ENCODE measurements around the gene IQGAP2.

IQGAP2 gene

GRCh38 chr5:76690704-76691466 lies 287.8 kb downstream of the IQGAP2 start:
- no peak for DNase-seq (ENCODE audit: low spot score)

- DNase-seq (ENCODE audit: low spot score) = no peak
These were observed 288.6 kb downstream of the IQGAP2 start for GRCh38 chr5:76691467-76692273.

GRCh38 chr5:76692274-76692540 lies 289.1 kb downstream of the IQGAP2 start:
- DNase-seq (ENCODE audit: low spot score) = no peak

- no peak for DNase-seq (ENCODE audit: low spot score)
These were observed 289.6 kb downstream of the IQGAP2 start for GRCh38 chr5:76692651-76693050.

DNA sequence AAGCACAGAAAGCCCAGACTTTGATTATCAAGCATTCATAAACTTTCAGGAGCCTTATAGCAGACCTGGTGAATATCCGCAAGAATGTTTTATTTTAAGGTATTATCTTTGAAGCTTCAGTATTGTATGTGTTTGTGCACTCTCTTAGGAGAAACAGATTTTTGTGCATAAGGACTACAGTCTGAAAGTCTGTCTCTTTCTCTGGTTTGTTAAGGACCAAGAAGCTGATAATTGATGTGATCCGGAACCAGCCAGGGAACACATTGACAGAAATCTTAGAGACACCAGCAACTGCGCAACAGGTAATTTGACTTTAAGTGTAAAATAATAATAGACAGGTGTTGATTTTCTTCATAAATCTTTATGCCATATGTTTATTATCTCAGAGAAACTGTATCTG lies 290.1 kb downstream of the IQGAP2 start:
- DNase-seq (ENCODE audit: low spot score) = no peak

DNA sequence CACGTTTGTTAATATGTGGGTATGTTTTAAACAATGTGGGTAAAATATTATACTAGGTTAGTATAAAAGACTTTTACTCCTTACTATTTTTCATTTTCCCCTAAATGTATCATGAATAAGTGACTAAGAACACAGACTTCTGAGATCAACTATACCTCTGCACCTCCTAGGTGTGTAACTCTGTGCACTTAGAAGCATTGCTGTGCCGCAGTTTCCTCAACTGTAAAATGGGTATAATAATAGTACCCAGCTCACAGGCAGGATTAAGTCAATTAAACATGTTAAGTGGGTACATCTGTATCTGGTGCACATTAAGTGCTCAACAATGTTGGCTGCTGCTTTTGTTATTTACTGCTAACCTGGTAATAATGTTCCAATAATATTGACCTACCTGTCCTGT lies 291.2 kb downstream of the IQGAP2 start:
- no peak for DNase-seq (ENCODE audit: low spot score)

DNA sequence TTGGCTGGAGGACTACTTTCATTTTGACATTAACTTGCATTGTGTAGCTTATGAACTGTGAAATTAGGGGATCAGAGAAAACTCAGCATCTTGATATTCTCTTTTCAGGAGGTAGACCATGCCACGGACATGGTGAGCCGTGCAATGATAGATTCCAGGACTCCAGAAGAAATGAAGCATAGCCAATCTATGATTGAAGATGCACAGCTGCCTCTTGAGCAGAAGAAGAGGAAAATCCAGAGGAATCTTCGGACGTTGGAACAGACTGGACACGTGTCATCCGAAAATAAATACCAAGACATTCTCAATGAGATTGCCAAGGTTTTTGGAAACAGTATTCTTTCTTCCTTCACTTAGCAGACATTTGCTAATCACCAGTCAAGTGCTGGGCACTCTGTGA lies 292.3 kb downstream of the IQGAP2 start:
- no peak for DNase-seq (ENCODE audit: low spot score)

- no peak for DNase-seq (ENCODE audit: low spot score)
These were observed 293.2 kb downstream of the IQGAP2 start for GRCh38 chr5:76696251-76696650.

- no peak for DNase-seq (ENCODE audit: low spot score)
These were observed 294.6 kb downstream of the IQGAP2 start for GRCh38 chr5:76697670-76698069.

- DNase-seq (ENCODE audit: low spot score) = no peak
These were observed 297.5 kb downstream of the IQGAP2 start for GRCh38 chr5:76700571-76700970.

DNA sequence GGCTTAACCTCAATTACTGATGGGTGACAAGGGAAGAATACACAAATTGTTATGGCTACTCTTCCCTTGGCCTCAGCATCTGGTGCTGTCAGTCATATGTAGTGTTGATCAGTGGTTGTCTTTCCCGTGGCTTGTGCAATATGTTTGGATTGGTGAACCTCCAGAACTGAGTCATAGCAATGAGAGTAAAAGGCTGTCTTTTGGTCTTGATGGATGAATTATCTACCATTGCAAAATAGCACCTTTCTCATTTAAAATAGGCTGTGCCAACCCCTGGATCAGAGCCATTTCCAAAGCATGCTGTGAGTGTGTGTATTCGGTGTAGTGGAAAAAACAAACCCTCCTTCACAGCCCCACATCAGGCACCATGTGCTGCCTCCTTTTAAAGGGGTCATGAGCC lies 298.2 kb downstream of the IQGAP2 start:
- DNase-seq (ENCODE audit: low spot score) = no peak

DNA sequence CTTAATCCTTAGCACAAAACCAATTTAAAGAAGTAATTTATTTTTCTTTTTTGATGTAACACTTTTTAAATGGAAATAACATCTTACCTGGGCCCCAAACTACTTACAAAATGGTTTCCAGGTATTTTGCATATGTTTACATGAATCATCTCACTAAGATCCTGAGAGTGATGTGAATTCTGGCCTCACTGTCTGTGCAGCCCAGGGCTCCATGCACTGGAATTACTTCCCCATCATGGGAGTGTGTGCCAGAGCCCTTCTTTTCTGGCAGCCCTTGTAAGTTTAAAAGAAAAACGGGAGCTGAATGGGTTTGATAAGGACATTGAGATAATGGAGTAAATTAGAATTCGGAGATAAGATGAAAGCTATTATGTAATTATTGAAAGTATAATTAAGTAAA lies 300.6 kb downstream of the IQGAP2 start:
- DNase-seq (ENCODE audit: low spot score) = no peak

DNA sequence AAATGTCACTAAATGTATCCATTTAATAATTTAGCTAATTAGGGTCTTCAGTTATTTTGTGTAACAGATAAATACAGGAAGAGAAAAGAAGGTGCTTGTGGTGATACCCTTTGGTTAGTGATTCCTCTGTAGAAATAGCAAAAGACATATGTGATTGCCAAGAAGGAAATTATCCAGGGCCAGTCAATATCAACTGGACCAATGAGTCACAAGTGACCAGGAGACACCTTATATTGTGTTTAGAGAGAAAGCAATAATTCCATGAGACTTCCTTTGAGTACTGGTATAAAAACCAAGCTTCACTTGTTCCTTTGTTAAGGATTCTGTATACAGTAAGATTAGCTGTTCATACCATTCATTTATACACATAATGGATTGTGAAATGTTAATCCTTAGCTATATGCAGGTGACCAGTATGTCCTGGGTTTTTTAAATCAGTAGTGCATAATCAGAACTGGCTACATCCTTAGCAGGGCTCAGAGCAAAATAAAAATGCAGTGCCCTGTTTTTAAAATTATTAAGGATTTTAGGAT lies 301.1 kb downstream of the IQGAP2 start:
- DNase-seq (ENCODE audit: low spot score) = no peak

DNA sequence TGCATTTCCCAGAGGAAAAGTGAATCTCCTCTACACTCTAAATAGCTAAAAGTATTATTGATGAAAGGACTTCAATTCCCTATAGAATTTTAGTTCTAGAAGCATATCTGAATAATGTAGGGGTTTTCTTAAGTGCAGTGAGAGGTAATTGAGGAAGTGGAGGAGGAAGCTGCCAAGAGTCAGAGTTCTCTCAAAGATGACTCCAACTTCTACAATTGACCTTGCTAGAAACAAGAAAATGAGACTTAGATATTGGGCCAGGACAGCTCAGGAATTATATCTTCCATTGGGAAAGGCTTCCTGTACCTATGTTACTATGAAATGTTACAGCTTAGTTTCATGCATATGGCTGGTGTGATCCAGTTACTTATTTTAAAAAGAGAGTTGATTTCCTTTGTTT lies 302.5 kb downstream of the IQGAP2 start:
- DNase-seq (ENCODE audit: low spot score) = no peak

DNA sequence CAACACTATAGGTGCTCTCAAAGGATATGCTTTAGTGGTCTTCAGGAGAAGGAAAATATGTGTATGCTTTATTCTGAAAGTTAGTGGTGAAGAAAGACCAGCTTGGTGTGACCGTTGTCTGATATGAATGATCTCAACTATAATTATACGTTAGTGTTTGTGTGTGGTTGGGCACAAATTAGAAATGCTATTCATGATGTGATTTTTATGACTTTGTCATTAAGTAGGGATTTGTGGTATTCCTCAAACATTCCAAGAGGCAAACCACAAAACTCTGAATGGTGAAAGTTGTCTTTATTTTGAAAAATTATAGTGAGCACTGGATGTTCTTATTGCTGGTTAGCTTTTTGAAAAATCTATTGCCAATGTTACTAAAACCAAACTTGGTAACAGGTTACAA lies 306.7 kb downstream of the IQGAP2 start:
- DNase-seq (ENCODE audit: low spot score) = no peak

DNA sequence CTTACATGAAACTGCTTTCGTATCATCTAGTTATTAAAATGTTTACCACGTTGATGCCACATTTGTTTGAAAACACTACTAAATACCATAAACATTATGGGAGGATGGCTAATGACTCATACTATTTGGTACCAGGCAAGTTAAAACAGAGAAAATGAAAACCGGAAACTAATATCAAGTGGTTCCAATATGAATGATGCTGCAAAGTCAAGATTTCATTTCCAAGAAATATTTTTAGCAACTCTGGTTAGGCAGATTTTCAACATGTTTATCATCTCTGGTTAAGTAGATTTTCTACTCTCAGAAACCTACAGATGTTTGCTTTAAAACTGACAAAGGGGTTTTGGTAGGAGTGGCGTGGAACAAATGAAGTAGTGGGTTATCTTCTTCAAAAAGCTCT lies 307.9 kb downstream of the IQGAP2 start:
- no peak for DNase-seq (ENCODE audit: low spot score)

GRCh38 chr5:76714751-76715485 lies 311.8 kb downstream of the IQGAP2 start:
- DNase-seq (ENCODE audit: low spot score) = no peak

DNA sequence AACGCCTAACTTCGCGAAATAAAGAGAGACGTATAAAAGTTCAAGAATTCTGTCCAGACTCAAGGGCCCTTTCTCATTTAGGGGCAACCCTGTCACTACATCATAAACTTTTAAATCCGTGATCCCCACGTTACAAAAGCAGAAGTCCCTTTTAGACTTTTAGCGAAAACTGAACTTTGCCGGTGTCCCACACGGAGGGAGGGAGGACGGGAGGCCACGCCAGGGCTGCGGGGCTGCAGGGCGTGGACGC lies 312.3 kb downstream of the IQGAP2 start:
- DNase-seq (ENCODE audit: low spot score) = no peak

GRCh38 chr5:76715736-76716455 lies 312.8 kb downstream of the IQGAP2 start, which contains the start of gene F2R:
F2R (plus strand) TSS chr5:76716126; CDS start chr5:76716308, 182 bp downstream.
- DNase-seq (ENCODE audit: low spot score) = no peak

- DNase-seq (ENCODE audit: low spot score) = no peak
These were observed 313.5 kb downstream of the IQGAP2 start for GRCh38 chr5:76716456-76717157.

DNA sequence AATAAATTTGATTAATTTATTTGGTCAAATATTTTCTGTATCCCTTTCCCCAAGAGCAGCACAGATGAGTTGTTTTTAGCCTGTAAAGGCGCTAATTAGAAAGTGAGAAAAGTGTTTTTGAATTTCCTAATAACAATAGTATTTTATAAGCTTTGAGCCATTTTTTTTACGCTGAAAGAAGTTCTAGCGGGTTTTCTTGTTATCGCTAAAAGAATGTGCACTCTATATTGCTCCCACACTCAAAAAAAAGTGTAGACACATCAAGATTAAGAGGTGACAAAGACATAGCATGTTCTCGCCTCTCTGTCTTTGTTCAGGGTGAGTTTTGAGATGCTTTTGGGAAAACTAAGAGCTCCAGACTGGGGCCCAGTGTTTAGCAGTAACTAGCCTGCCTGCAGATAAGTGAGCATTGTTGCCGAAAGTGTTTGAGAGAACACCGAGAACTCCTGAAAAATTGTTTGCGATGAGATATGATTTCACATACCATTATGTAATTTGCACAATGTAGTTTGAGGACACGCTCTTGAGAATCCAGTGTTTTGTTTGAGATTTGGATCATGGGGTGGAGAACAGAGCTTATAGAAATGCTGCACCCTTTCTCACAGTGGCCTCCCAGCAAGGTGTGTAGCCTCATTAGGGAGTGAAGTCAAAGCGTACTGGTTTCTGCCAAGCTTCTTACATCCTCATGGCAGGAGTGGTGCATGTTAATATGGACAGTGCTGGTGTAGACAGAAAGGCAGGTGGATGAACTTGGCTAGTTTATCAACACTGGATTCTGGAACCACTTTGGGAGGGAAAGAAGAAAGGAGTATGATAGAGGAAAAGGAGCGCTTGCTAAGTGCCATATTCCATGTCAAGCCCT lies 314.4 kb downstream of the IQGAP2 start:
- no peak for DNase-seq (ENCODE audit: low spot score)
